Panc1 (cell line): ENCODE results near the gene WFDC9. TPM values are rescaled to one million over a fixed set of nuclear protein-coding genes. Genes with fewer than 3 reads are reported as not detected.

ENCODE experiments used
- ATAC-seq: fragments of 200-7000 bp; cut with Tn5 transposase; 2 replicates; pipeline ENCODE4 v1.9.1; 2020; ENCODE audit warnings: mild to moderate bottlenecking, moderate library complexity
- BruUV-seq: library from RNA; stranded (reverse); fragments of 400-500 nt; replicated peaks from 2 replicates; lab custom pipeline; 2021; lab: Mats Ljungman, UMichigan
- CTCF ChIA-PET: fragments of 300-600 bp; sonication (Branson Sonifier 250); formaldehyde crosslinking; loops from one replicate; lab custom pipeline; 2022; ENCODE audit warnings: antibody characterized with exemption; lab: Charles Lee
- POLR2A ChIA-PET: fragments of 300-600 bp; sonication (Branson Sonifier 250); formaldehyde crosslinking; loops from one replicate; lab custom pipeline; 2022; ENCODE audit warnings: antibody characterized with exemption; lab: Charles Lee
- DNase-seq: peaks from one replicate; pipeline ENCODE4 v3.0.0-alpha.2; 2010; ENCODE audit warnings: low read depth, low spot score
- H3K27ac ChIP-seq: 2 replicates; pipeline ENCODE4 v1.5.1; 2011; ENCODE audit warnings: mild to moderate bottlenecking, low read length, inconsistent platforms
- H3K27me3 ChIP-seq: fragments of 200-500 bp; sonication (Bioruptor generic); 2 replicates; pipeline ENCODE4 v1.6.0; 2014; ENCODE audit warnings: low read length, inconsistent platforms; ENCODE audit not compliant: control insufficient read depth, insufficient read depth
- H3K36me3 ChIP-seq: fragments of 200-500 bp; sonication (Bioruptor generic); 2 replicates; pipeline ENCODE4 v1.5.1; 2014; ENCODE audit warnings: inconsistent platforms, mild to moderate bottlenecking, low read length, moderate library complexity; ENCODE audit not compliant: control insufficient read depth, insufficient read depth
- H3K4me1 ChIP-seq: 2 replicates; pipeline ENCODE4 v1.5.1; 2011; ENCODE audit warnings: inconsistent platforms, mild to moderate bottlenecking, low read length, moderate library complexity; ENCODE audit not compliant: control insufficient read depth, insufficient read depth
- H3K4me3 ChIP-seq, 2 experiments: 2 replicates each; pipeline ENCODE4 v1.5.1; 2011 to 2012; ENCODE audit warnings: low read depth in 2 of 2, low read length in 2 of 2, mild to moderate bottlenecking in 2 of 2, inconsistent platforms in 1 of 2, moderate library complexity in 1 of 2
- H3K9me3 ChIP-seq: fragments of 200-500 bp; sonication (Bioruptor generic); 2 replicates; pipeline ENCODE4 v1.5.1; 2014; ENCODE audit warnings: low read depth, mild to moderate bottlenecking, inconsistent platforms, low read length, moderate library complexity; ENCODE audit not compliant: control insufficient read depth, insufficient read depth
- POLR2AphosphoS5 ChIP-seq: IDR thresholded peaks from 2 replicates; pipeline ENCODE4 v1.6.1; 2012; ENCODE audit warnings: mild to moderate bottlenecking, low read depth, low read length, moderate library complexity
- SIN3A ChIP-seq: IDR thresholded peaks from 2 replicates; pipeline ENCODE4 v1.6.1; 2012; ENCODE audit warnings: low read depth, mild to moderate bottlenecking, low read length, moderate library complexity, borderline replicate concordance; ENCODE audit not compliant: insufficient read depth
- TCF7L2 ChIP-seq: IDR thresholded peaks from 2 replicates; pipeline ENCODE4 v1.6.1; 2011; ENCODE audit warnings: mild to moderate bottlenecking, low read depth, low read length, inconsistent platforms
- in situ Hi-C: cut with HindIII; loops from 2 replicates; pipeline ENCODE4 v1.10.0; 2016; ENCODE audit warnings: low sequenced_read_pairs, low pct_unique_long_range_greater_than_20kb
- intact Hi-C: fragments of 100-400 bp; cut with micrococcal nuclease; formaldehyde crosslinking; loops from one replicate; pipeline ENCODE4 v1.10.0; 2022; ENCODE audit not compliant: unreplicated experiment
- total RNA-seq: library from RNA; stranded (reverse); gene quantifications from one replicate; pipeline ENCODE4 v1.2.1, GENCODE V29; 2021; ENCODE audit not compliant: unreplicated experiment
- TF ChIP-seq, protein P1 (sequence below): fragments of 450-650 bp; IDR thresholded peaks from 2 replicates; pipeline ENCODE4 v1.5.1; 2017; ENCODE audit warnings: mild to moderate bottlenecking
- TF ChIP-seq, protein P2 (sequence below), 2 experiments: IDR thresholded peaks; 2 replicates each; pipeline ENCODE4 v1.6.1; 2011 to 2012; ENCODE audit warnings: low read depth in 2 of 2, control low read depth in 1 of 2, low read length in 1 of 2, mild to moderate bottlenecking in 1 of 2, moderate library complexity in 1 of 2; ENCODE audit not compliant: insufficient read depth in 1 of 2

Gene WFDC9
- total RNA-seq, 1 experiment from 2014 or later: not detected

DNA sequence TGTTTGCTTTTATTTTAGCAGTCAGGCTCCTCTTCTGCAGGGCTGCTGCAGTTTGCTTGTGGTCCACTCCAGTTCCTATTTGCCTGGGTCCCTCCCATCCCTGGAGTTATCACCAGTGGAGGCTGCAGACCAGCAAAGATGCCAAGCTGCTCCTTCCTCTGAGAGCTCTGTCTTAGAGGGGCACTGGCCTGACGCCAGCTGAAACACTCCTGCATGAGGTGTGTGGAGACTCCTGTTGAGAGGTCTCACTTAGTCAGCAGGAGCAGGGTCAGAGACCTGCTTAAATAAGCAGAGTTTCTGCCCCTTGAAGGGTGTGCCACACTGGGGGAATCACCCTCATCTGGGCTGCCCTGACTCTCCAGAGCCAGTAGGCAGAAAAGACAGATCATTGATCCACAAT, 35.8 kb downstream of the WFDC9 start:
- no peak for DNase-seq
- Histone ChIP-seq H3K27ac (no peak overlapping the region), H3K4me1 (no peaks in the 10 kb centered on the region), H3K36me3 (no peaks in the 10 kb centered on the region), H3K27me3 (no peaks in the 10 kb centered on the region), H3K9me3 (no peaks in the 10 kb centered on the region), H3K4me3 (no peak overlapping the region)
- CTCF ChIA-PET: no interaction called here
- BruUV-seq: no TSS peak
- TF ChIP-seq POLR2AphosphoS5 (no peak), SIN3A (no peak), TCF7L2 (no peak)
- TF ChIP-seq, protein P1, sequence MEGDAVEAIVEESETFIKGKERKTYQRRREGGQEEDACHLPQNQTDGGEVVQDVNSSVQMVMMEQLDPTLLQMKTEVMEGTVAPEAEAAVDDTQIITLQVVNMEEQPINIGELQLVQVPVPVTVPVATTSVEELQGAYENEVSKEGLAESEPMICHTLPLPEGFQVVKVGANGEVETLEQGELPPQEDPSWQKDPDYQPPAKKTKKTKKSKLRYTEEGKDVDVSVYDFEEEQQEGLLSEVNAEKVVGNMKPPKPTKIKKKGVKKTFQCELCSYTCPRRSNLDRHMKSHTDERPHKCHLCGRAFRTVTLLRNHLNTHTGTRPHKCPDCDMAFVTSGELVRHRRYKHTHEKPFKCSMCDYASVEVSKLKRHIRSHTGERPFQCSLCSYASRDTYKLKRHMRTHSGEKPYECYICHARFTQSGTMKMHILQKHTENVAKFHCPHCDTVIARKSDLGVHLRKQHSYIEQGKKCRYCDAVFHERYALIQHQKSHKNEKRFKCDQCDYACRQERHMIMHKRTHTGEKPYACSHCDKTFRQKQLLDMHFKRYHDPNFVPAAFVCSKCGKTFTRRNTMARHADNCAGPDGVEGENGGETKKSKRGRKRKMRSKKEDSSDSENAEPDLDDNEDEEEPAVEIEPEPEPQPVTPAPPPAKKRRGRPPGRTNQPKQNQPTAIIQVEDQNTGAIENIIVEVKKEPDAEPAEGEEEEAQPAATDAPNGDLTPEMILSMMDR: no peak
- TF ChIP-seq, protein P2, sequence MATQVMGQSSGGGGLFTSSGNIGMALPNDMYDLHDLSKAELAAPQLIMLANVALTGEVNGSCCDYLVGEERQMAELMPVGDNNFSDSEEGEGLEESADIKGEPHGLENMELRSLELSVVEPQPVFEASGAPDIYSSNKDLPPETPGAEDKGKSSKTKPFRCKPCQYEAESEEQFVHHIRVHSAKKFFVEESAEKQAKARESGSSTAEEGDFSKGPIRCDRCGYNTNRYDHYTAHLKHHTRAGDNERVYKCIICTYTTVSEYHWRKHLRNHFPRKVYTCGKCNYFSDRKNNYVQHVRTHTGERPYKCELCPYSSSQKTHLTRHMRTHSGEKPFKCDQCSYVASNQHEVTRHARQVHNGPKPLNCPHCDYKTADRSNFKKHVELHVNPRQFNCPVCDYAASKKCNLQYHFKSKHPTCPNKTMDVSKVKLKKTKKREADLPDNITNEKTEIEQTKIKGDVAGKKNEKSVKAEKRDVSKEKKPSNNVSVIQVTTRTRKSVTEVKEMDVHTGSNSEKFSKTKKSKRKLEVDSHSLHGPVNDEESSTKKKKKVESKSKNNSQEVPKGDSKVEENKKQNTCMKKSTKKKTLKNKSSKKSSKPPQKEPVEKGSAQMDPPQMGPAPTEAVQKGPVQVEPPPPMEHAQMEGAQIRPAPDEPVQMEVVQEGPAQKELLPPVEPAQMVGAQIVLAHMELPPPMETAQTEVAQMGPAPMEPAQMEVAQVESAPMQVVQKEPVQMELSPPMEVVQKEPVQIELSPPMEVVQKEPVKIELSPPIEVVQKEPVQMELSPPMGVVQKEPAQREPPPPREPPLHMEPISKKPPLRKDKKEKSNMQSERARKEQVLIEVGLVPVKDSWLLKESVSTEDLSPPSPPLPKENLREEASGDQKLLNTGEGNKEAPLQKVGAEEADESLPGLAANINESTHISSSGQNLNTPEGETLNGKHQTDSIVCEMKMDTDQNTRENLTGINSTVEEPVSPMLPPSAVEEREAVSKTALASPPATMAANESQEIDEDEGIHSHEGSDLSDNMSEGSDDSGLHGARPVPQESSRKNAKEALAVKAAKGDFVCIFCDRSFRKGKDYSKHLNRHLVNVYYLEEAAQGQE (IDR thresholded peaks at IDR 0.05; ENCODE audit: insufficient read depth in 1 of 2, low read depth in 2 of 2, low read length in 1 of 2): no peak
- intact Hi-C loops: no loop called here
- POLR2A ChIA-PET: no interaction called here
- in situ Hi-C loops: no loop called here
- ATAC-seq: no peak

DNA sequence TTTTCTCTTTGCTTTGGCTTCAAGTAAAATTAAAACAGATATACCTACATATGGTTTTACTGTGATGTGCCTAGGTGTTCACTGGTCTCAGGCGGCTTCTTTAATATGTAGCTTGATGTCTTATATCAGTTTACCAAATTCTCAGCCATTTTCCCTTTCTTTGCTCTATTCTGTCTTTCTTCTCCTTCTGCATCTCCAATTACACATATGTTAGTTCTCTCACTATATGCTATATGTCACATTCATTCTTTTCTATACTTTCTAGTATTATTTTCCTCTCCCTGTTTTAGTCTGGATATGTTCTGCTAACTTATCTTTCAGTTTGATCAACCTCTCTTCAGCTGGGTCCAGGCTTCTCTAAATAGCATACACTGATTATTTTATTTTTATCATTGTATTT, 37.6 kb downstream of the WFDC9 start:
- in situ Hi-C loops: no loop called here
- no TSS peak for BruUV-seq

More for the DNA sequence above, 37.6 kb downstream of the WFDC9 start:
- POLR2A ChIA-PET: no interaction called here
- TF ChIP-seq SIN3A (no peak), TCF7L2 (no peak), POLR2AphosphoS5 (no peak)
- TF ChIP-seq, protein P1: no peak
- TF ChIP-seq, protein P2 (IDR thresholded peaks at IDR 0.05; ENCODE audit: insufficient read depth in 1 of 2, low read depth in 2 of 2, low read length in 1 of 2): no peak
- no peak overlapping the region for H3K27ac ChIP-seq
- no peak overlapping the region for H3K4me3 ChIP-seq
- no peak for DNase-seq
- no peaks in the 10 kb centered on the region for H3K27me3 ChIP-seq
- CTCF ChIA-PET: no interaction called here
- H3K9me3 ChIP-seq: no peaks in the 10 kb centered on the region
- H3K4me1 ChIP-seq: no peaks in the 10 kb centered on the region
- ATAC-seq: no peak
- intact Hi-C loops: loop anchor here (2.0 kb wide), 1 partner anchor 177 kb away; no protein-coding TSS in a partner anchor
- no peaks in the 10 kb centered on the region for H3K36me3 ChIP-seq
